ENCODE measurements around the gene GNAZ. TPM values are rescaled to one million over a fixed set of nuclear protein-coding genes. Genes with fewer than 3 reads are reported as not detected.

The GNAZ gene
- total RNA-seq, 1 donor from 2014 or later = under 0.01 TPM

GRCh38 chr22:23108249-23109078 lies 38.1 kb downstream of the GNAZ start:
- Histone ChIP-seq H3K27me3 (ENCODE audit: control insufficient read depth, insufficient read depth, low read length) (no peaks in the 10 kb centered on the region), H3K36me3 (ENCODE audit: control insufficient read depth, insufficient read depth, low read length) (no peaks in the 10 kb centered on the region), H3K4me3 (ENCODE audit: low read depth, low read length) (no peak overlapping the region)
- FAIRE-seq = peak; percentile 62
- TF ChIP-seq CTCF (IDR thresholded peaks at IDR 0.05; ENCODE audit: insufficient read depth, low read length, severe bottlenecking) = no peak
- DNase-seq (ENCODE audit: low read depth) = no peak

- Histone ChIP-seq H3K4me3 (ENCODE audit: low read depth, low read length) (no peak overlapping the region), H3K27me3 (ENCODE audit: control insufficient read depth, insufficient read depth, low read length) (no peaks in the 10 kb centered on the region), H3K36me3 (ENCODE audit: control insufficient read depth, insufficient read depth, low read length) (no peaks in the 10 kb centered on the region)
- DNase-seq (ENCODE audit: low read depth) (no peak), FAIRE-seq (no peak)
- no peak for TF ChIP-seq CTCF (IDR thresholded peaks at IDR 0.05; ENCODE audit: insufficient read depth, low read length, severe bottlenecking)
Measured at GRCh38 chr22:23109079-23109347, 38.7 kb downstream of the GNAZ start.

DNA sequence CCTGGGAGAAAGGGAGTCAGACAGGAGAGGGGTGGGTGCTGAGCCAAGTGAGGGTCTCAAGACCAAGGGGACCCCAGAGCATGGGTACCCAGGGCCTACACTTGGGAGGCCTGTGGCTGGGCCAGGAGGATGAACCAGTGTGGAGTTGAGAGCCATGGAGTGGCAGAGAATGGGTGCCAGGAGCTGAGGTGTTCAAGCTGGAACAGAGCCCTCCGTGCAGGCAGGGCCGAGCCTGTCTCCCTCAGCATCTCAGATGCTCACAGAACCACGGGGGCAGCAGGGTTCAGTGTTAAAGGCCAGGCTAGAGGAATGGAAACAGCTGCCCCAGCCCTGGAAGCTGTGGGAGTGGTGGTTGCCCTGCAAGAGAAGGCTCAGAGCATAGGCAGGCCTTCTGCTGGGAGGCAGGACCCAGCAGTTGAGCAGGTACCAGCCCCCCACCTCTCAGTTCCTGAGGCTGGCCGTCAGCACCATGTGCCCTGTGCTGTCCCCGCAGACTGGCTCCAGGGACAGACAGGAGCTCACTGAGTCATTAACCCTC lies 39.2 kb downstream of the GNAZ start:
- H3K4me3 ChIP-seq (ENCODE audit: low read depth, low read length) = no peak overlapping the region
- H3K27me3 ChIP-seq (ENCODE audit: control insufficient read depth, insufficient read depth, low read length) = no peaks in the 10 kb centered on the region
- no peaks in the 10 kb centered on the region for H3K36me3 ChIP-seq (ENCODE audit: control insufficient read depth, insufficient read depth, low read length)
- FAIRE-seq = no peak
- TF ChIP-seq CTCF (IDR thresholded peaks at IDR 0.05; ENCODE audit: insufficient read depth, low read length, severe bottlenecking) = no peak
- no peak for DNase-seq (ENCODE audit: low read depth)

DNA sequence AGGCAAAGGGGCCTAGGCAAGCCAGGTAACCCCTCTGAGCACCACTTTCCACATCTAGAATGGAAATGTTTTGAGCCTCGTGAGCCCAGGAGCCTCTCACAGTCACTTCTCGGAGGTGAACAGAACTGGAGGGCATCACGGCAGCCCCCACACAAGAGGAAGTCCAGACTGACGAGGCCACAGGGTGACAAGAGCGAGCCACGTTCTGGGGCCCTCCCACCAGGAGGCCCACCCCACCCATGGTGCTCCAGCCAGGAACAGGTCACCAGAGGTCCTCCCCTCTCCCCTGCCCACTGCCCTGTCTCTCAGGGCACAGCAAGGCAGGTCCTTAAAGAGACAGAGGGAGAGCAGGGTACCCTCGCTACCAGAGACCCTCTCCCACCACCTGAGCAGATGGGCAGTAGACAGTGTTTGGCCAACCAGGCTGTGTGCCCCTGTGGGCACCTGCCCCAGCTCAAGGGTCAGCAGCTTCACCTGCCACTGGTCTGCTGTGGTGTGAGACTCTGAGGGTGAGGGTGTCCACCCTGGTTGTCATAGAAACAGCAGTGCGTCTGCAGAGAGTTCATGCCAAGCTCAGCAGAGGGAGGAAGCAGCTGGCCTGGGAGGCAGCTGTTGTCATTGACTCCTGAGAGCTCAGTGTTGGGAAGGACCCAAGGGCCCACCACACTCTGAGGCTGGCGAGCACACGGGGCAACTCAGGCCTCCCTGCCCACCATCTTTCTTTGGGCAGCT lies 40.0 kb downstream of the GNAZ start:
- TF ChIP-seq CTCF (IDR thresholded peaks at IDR 0.05; ENCODE audit: insufficient read depth, low read length, severe bottlenecking) = no peak
- H3K36me3 ChIP-seq (ENCODE audit: control insufficient read depth, insufficient read depth, low read length) = no peaks in the 10 kb centered on the region
- no peak for DNase-seq (ENCODE audit: low read depth)
- no peak for FAIRE-seq
- H3K27me3 ChIP-seq (ENCODE audit: control insufficient read depth, insufficient read depth, low read length) = no peaks in the 10 kb centered on the region
- no peak overlapping the region for H3K4me3 ChIP-seq (ENCODE audit: low read depth, low read length)

GRCh38 chr22:23110922-23111527 lies 40.7 kb downstream of the GNAZ start:
- no peaks in the 10 kb centered on the region for H3K36me3 ChIP-seq (ENCODE audit: control insufficient read depth, insufficient read depth, low read length)
- H3K27me3 ChIP-seq (ENCODE audit: control insufficient read depth, insufficient read depth, low read length) = no peaks in the 10 kb centered on the region
- DNase-seq (ENCODE audit: low read depth) (no peak), FAIRE-seq (no peak)
- no peak overlapping the region for H3K4me3 ChIP-seq (ENCODE audit: low read depth, low read length)
- TF ChIP-seq CTCF (IDR thresholded peaks at IDR 0.05; ENCODE audit: insufficient read depth, low read length, severe bottlenecking) = no peak
